ENCODE measurements around the gene RAB4A. TPM values are rescaled to one million over a fixed set of nuclear protein-coding genes. Genes with fewer than 3 reads are reported as not detected.

The RAB4A gene
- total RNA-seq, 1 donor from 2014 or later: 44.1 TPM

- peaks cover 89% of the 10 kb centered on the region for H4K20me1 ChIP-seq (ENCODE audit: low read depth)
- no peak overlapping the region for H2AFZ ChIP-seq (replicated peaks)
- no peaks in the 10 kb centered on the region for H3K27me3 Mint-ChIP-seq (ENCODE audit: insufficient read depth, low read depth)
- H3K4me3 Mint-ChIP-seq: no peak overlapping the region
- no peaks in the 10 kb centered on the region for H3K27me3 ChIP-seq
- peaks cover 5% of the 10 kb centered on the region for H3K9me3 Mint-ChIP-seq
- peaks cover 14% of the 10 kb centered on the region for H3K36me3 Mint-ChIP-seq
- no peak overlapping the region for H3K27ac ChIP-seq
- H3F3A ChIP-seq (ENCODE audit: low read depth): no peaks in the 10 kb centered on the region
- H3K4me1 Mint-ChIP-seq: peaks cover 8% of the 10 kb centered on the region
- TF ChIP-seq CTCF (IDR thresholded peaks at IDR 0.05): no peak
- no peak for TF ChIP-seq EZH2 (IDR thresholded peaks at IDR 0.05)
- no peak for TF ChIP-seq EZH2phosphoT487 (IDR thresholded peaks at IDR 0.05)
- no peak for DNase-seq (ENCODE audit: low spot score)
- H3K4me3 ChIP-seq: no peak overlapping the region
- H3K27ac Mint-ChIP-seq: no peak overlapping the region
- H3K4me2 ChIP-seq: no peak overlapping the region
- no peak overlapping the region for H3K9ac ChIP-seq
- no peaks in the 10 kb centered on the region for H3K36me3 ChIP-seq
- no peaks in the 10 kb centered on the region for H3K4me1 ChIP-seq
- H3K9me3 ChIP-seq (ENCODE audit: low read depth): no peaks in the 10 kb centered on the region
- peaks cover 86% of the 10 kb centered on the region for H3K79me2 ChIP-seq (ENCODE audit: low read depth)
These were observed 10.0 kb downstream of the RAB4A start for GRCh38 chr1:229280921-229281320.

GRCh38 chr1:229281339-229281926 is 10.5 kb downstream of the RAB4A start:
- peaks cover 14% of the 10 kb centered on the region for H3K36me3 Mint-ChIP-seq

GRCh38 chr1:229282295-229282823 is 11.4 kb downstream of the RAB4A start:
- H4K20me1 ChIP-seq (ENCODE audit: low read depth): peaks cover 84% of the 10 kb centered on the region
- no peaks in the 10 kb centered on the region for H3K9me3 ChIP-seq (ENCODE audit: low read depth)
- Mint-ChIP-seq H3K9me3 (peaks cover 5% of the 10 kb centered on the region), H3K27me3 (ENCODE audit: insufficient read depth, low read depth) (no peaks in the 10 kb centered on the region), H3K4me3 (no peak overlapping the region), H3K4me1 (peaks cover 8% of the 10 kb centered on the region), H3K36me3 (peaks cover 14% of the 10 kb centered on the region), H3K27ac (no peak overlapping the region)
- H2AFZ ChIP-seq (replicated peaks): no peak overlapping the region
- no peak overlapping the region for H3K27ac ChIP-seq
- no peak for DNase-seq (ENCODE audit: low spot score)
- H3K4me2 ChIP-seq: no peak overlapping the region
- H3K4me3 ChIP-seq: no peak overlapping the region
- no peaks in the 10 kb centered on the region for H3K4me1 ChIP-seq
- H3K9ac ChIP-seq: no peak overlapping the region
- H3K79me2 ChIP-seq (ENCODE audit: low read depth): peaks cover 74% of the 10 kb centered on the region
- no peaks in the 10 kb centered on the region for H3K27me3 ChIP-seq
- H3K36me3 ChIP-seq: no peaks in the 10 kb centered on the region
- TF ChIP-seq CTCF (IDR thresholded peaks at IDR 0.05): no peak
- no peak for TF ChIP-seq EZH2phosphoT487 (IDR thresholded peaks at IDR 0.05)
- TF ChIP-seq EZH2 (IDR thresholded peaks at IDR 0.05): no peak
- H3F3A ChIP-seq (ENCODE audit: low read depth): no peaks in the 10 kb centered on the region

More at GRCh38 chr1:229281339-229281926, 10.5 kb downstream of the RAB4A start:
- H3K4me2 ChIP-seq: no peak overlapping the region
- H3K9me3 ChIP-seq (ENCODE audit: low read depth): no peaks in the 10 kb centered on the region
- Mint-ChIP-seq H3K27me3 (ENCODE audit: insufficient read depth, low read depth) (no peaks in the 10 kb centered on the region), H3K9me3 (peaks cover 5% of the 10 kb centered on the region), H3K4me3 (no peak overlapping the region), H3K4me1 (peaks cover 8% of the 10 kb centered on the region), H3K27ac (no peak overlapping the region)
- TF ChIP-seq EZH2phosphoT487 (IDR thresholded peaks at IDR 0.05) (no peak), EZH2 (IDR thresholded peaks at IDR 0.05) (no peak), CTCF (IDR thresholded peaks at IDR 0.05) (no peak)
- H3K9ac ChIP-seq: no peak overlapping the region
- no peak overlapping the region for H2AFZ ChIP-seq (replicated peaks)
- H3F3A ChIP-seq (ENCODE audit: low read depth): no peaks in the 10 kb centered on the region
- H3K27me3 ChIP-seq: no peaks in the 10 kb centered on the region
- no peak for DNase-seq (ENCODE audit: low spot score)
- H4K20me1 ChIP-seq (ENCODE audit: low read depth): peaks cover 85% of the 10 kb centered on the region
- no peaks in the 10 kb centered on the region for H3K36me3 ChIP-seq
- peaks cover 82% of the 10 kb centered on the region for H3K79me2 ChIP-seq (ENCODE audit: low read depth)
- H3K4me1 ChIP-seq: no peaks in the 10 kb centered on the region
- H3K4me3 ChIP-seq: no peak overlapping the region
- no peak overlapping the region for H3K27ac ChIP-seq
